Choroid plexus epithelial cell (primary cell): ENCODE results near the gene ITGBL1.

ENCODE experiments used
- DNase-seq: peaks from one replicate; pipeline ENCODE4 v3.0.0-alpha.2; 2010; ENCODE audit warnings: low read depth
- H3K4me3 ChIP-seq: 2 replicates; pipeline ENCODE4 v1.5.1; 2011; ENCODE audit warnings: low read depth, mild to moderate bottlenecking, control low read depth, low read length, moderate library complexity
- TF ChIP-seq, protein P1 (sequence below): conservative IDR thresholded peaks from 2 replicates; pipeline ENCODE4 v1.5.1; 2011; ENCODE audit warnings: low read depth, mild to moderate bottlenecking, control low read depth, inconsistent platforms, low read length, moderate library complexity

Gene ITGBL1

DNA sequence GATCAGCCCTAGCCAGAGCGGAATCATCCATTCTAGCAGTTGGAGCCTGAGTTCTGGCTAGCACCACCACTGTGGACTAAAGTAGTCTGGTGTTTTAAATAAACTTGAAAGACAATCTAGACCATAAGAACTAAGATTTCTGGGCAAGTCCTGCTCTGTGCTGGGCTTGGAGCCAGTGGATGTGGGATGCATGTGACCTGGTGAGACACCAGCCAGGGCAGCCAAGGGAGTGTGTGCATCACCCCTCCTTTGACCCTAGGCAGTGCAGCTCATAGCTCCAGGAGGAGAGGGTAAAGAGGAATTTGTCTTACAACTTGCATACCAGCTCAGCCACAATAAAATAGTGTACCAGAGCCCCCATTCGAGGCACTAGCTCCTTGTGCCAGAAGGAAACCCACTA lies 21.0 kb downstream of the ITGBL1 start:
- TF ChIP-seq, protein P1, sequence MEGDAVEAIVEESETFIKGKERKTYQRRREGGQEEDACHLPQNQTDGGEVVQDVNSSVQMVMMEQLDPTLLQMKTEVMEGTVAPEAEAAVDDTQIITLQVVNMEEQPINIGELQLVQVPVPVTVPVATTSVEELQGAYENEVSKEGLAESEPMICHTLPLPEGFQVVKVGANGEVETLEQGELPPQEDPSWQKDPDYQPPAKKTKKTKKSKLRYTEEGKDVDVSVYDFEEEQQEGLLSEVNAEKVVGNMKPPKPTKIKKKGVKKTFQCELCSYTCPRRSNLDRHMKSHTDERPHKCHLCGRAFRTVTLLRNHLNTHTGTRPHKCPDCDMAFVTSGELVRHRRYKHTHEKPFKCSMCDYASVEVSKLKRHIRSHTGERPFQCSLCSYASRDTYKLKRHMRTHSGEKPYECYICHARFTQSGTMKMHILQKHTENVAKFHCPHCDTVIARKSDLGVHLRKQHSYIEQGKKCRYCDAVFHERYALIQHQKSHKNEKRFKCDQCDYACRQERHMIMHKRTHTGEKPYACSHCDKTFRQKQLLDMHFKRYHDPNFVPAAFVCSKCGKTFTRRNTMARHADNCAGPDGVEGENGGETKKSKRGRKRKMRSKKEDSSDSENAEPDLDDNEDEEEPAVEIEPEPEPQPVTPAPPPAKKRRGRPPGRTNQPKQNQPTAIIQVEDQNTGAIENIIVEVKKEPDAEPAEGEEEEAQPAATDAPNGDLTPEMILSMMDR, result no peak
- DNase-seq, result peak; percentile 93
- H3K4me3 ChIP-seq, result no peak overlapping the region

DNA sequence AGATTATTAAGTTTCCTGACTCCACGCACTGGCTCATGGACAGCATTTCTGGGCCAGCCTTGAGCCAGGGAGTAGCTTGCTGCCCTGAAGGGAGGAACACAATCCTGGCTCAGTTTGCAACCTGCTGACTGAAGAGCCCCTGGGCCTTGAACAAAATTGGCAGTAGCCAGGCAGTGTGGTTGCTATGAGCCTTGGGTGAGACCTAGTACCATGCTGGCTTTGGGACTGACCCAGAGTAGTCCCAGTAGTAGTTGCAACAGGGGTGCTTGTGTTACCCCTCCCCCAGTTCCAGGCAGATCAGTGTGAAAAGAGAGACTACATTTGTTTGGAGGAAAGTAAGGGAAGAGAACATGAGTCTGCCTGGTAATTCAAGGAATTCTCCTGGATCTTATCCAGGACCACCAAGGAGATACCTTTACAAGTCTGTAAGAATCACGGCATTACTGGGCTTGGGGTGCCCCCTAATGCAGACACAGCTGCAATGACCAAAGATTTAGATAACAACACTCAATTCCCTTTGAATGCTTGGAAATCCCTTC lies 22.0 kb downstream of the ITGBL1 start:
- no peak overlapping the region for H3K4me3 ChIP-seq
- TF ChIP-seq, protein P1, result peak; percentile 77
- peak; percentile 92 for DNase-seq

DNA sequence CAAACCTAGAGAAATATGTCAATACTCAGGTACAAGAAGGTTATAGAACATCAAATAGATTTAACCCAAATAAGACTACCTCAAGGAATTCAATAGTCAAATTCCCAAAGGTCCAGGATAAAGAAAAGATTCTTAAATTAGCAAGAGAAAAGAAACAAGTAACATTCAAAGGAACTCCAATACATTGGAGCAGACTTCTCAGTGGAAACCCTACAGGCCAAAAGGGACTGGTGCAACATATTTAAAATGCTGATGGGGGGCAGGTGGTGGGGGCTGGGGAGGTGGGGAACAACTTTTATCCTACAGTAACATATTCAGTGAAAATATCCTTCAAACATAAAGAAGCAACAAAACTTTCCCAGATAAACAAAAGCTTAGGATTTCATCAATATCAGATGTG lies 23.1 kb downstream of the ITGBL1 start:
- TF ChIP-seq, protein P1, result peak; percentile 7
- H3K4me3 ChIP-seq, result no peak overlapping the region
- no peak for DNase-seq

DNA sequence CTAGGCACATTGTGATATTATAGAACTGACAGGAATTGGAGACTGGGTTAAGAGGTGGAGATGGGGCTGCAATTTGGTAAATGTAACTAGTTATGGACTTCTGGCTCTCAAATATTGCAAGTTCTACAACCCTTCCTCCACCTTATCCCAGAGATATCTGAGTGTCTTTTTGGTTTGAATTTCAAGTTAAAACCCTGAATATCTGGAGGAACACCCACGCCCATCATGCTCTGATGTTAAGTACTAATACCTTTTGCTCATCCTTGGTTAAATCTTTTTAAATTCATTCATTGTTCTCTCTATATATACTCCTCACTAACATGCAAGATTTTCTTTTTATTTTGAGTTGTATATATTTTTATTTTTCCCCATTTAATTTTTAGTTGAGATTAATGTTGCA lies 28.9 kb downstream of the ITGBL1 start:
- TF ChIP-seq, protein P1, result no peak
- DNase-seq, result no peak
- H3K4me3 ChIP-seq, result no peak overlapping the region

DNA sequence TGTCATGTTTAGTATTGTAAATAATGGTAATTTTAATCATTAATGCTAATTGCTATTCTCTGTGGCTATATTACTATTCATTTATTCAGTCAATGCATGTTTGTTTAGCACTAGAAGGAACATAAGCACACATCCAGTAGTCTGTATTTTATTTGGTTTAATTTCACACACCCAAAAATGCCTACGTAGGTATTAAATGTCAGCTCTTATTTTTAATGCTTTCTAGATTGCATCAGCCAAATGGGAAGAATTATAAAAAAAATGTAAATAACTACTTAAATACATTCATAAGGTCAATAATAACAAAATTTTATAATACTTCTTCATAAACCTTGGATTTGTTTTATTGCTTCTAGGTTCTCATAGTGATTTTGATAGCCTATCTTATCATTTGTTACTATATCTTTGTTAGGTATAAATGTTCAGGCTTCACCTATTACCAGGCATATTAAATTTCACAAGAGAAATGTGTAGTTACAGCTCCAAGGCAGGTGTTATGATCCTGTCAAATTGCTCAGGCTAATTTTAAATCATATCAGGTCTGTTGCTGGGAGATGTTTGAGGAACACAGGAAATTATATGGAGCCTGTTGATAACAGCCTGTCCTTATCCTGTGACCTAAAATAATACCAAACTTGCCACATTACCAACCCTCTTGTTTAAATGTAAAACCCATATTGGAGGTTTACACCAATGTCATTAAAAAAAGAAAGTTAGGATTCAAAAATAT lies 34.4 kb downstream of the ITGBL1 start:
- H3K4me3 ChIP-seq, result no peak overlapping the region
- DNase-seq, result no peak
- TF ChIP-seq, protein P1, result no peak

DNA sequence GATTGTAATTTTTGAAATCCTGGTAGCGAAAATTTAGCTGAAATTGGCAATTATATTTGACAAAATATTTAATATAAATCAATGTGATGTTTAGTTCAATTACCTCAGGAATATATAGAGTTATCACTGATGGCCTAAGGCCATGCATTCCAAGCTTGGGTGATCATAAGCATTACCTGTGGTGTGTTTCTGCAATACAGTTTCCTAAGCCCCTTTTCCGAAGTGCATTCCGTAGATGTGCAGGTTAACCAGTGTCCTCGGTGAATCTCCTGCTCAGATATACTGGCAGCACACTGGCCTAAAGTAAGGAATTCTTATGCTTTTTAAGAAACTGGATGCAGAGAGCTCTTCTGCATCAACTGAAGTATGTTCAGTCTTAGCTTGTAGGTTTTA lies 35.0 kb downstream of the ITGBL1 start:
- no peak for DNase-seq
- no peak overlapping the region for H3K4me3 ChIP-seq
- TF ChIP-seq, protein P1, result no peak

DNA sequence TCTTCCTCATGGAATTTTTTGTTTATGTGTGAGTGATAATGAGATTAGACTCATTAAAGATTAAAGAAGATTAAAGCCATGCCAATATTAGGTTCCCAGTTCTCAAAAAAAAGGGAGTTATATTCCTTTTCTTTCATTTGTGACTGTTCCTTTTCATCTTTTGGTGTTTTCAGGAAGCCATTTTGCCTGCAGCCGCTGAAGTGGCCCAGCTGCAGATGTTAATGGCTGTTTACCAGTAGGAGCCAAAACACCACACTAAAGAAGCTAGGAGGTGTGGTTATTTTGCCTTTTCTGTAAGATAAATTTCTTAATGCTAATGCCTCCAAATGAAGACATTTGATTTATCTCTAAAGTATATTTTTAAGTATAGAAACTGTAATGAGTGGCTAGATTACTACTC lies 36.3 kb downstream of the ITGBL1 start:
- TF ChIP-seq, protein P1, result no peak
- DNase-seq, result no peak
- no peak overlapping the region for H3K4me3 ChIP-seq
